Ishikawa (cell line): ENCODE data around the gene SLC30A3.

Experiments
- EP300 ChIP-seq: IDR thresholded peaks from 2 replicates; pipeline ENCODE4 v1.6.1; 2012; ENCODE audit warnings: borderline replicate concordance
- FOXM1 ChIP-seq: IDR thresholded peaks from 2 replicates; pipeline ENCODE4 v1.6.1; 2012; ENCODE audit warnings: low read depth, borderline replicate concordance
- MAX ChIP-seq: IDR thresholded peaks from 2 replicates; pipeline ENCODE4 v1.6.1; 2012
- REST ChIP-seq: IDR thresholded peaks from 2 replicates; pipeline ENCODE4 v1.6.1; 2012; ENCODE audit warnings: low read depth, mild to moderate bottlenecking

DNA sequence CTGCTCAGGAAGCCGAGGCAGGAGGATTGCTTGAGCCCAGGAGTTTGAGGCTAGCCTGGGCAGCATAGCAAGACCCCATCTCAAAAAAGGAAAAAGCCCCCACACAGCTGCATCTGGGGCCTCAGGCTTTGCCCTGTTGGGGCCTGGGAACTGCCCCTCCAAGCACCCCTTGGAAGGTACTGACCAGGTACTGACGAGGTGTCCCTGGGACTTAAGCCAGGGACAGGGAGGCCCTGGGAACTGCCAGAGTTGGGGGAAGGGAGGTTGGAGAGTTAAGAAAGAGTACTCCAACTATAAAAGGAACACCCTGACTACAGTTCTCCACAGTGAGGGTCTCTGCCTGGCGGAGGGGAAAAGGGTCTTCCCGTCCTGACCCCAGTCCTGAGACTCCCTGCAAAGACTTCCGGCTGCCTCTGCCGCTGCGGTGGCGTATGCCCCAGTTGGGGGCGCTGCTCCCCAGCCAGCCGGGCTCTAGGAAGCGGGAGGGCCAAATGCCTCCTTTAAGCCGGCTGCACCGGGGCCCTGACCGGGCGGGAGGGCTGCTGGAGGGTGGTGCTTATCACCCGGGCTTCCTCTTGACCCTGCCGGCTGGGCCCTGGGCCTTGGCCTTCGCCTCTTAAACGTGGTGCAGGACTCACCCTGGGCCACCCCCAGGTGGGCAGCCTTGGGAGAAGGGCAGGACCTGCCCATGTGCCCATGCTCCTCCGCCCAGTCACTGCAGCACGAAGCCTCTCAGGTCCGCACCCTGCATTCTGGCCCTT is 12.8 kb downstream of the SLC30A3 start:
- TF ChIP-seq EP300 (no peak), REST (no peak), MAX (no peak), FOXM1 (no peak)
